ENCODE results near the gene TOM1L2.
A peak's percentile ranks its signal among the peaks of the same experiment; 100 is the strongest.

Gene TOM1L2

DNA sequence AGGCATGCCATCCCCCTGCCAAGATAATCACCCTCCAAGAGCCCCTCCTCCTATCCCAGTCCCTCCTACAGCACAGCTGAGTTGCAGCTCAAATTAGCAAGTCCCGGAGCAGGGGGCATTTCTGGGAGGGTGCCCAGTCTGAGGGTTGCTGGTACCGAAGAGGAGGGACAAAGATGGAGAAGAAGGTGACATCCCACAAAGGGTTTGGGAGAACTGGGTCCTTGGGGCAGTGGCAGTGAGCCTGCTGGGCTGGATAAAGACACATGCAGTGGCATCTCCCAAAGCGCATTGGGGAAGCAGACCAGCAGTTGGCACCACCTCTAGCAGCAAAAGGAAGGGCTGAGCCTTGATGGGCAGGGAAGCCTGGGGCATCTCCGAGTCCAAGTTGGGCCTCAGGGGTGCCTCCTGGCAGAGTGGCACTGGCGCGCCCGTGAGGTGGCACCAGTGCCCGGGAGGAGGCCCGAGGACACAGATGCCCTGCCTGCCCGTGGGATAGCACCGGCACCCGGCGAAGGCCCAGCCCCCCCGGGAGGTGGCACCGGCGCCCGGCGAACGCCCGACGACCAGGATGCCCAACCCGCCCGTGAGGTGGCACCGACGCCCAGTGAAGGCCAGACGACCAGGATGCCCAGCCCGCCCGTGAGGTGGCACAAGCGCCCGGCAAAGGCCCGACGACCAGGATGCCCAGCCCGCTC, 622 bp downstream of the TOM1L2 start:
- H3K9me3 ChIP-seq = no peaks in the 10 kb centered on the region
- H3K27me3 ChIP-seq = no peaks in the 10 kb centered on the region
- peak overlapping the region; percentile 60 for H3K4me3 ChIP-seq (ENCODE audit: low read depth, low read length)
- H3K4me1 ChIP-seq = no peaks in the 10 kb centered on the region
- DNase-seq = no peak
- TF ChIP-seq, protein P1, sequence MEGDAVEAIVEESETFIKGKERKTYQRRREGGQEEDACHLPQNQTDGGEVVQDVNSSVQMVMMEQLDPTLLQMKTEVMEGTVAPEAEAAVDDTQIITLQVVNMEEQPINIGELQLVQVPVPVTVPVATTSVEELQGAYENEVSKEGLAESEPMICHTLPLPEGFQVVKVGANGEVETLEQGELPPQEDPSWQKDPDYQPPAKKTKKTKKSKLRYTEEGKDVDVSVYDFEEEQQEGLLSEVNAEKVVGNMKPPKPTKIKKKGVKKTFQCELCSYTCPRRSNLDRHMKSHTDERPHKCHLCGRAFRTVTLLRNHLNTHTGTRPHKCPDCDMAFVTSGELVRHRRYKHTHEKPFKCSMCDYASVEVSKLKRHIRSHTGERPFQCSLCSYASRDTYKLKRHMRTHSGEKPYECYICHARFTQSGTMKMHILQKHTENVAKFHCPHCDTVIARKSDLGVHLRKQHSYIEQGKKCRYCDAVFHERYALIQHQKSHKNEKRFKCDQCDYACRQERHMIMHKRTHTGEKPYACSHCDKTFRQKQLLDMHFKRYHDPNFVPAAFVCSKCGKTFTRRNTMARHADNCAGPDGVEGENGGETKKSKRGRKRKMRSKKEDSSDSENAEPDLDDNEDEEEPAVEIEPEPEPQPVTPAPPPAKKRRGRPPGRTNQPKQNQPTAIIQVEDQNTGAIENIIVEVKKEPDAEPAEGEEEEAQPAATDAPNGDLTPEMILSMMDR (IDR thresholded peaks at IDR 0.05; ENCODE audit: low read depth, low read length) = no peak
- H3K36me3 ChIP-seq = no peaks in the 10 kb centered on the region

GRCh38 chr17:17970699-17971430, 1.3 kb downstream of the TOM1L2 start:
- no peaks in the 10 kb centered on the region for H3K9me3 ChIP-seq
- no peaks in the 10 kb centered on the region for H3K27me3 ChIP-seq
- TF ChIP-seq, protein P1 (IDR thresholded peaks at IDR 0.05; ENCODE audit: low read depth, low read length) = no peak
- H3K4me3 ChIP-seq (ENCODE audit: low read depth, low read length) = peak overlapping the region; percentile 60
- H3K4me1 ChIP-seq = no peaks in the 10 kb centered on the region
- DNase-seq = no peak
- H3K36me3 ChIP-seq = no peaks in the 10 kb centered on the region

- Histone ChIP-seq H3K9me3 (no peaks in the 10 kb centered on the region), H3K4me3 (ENCODE audit: low read depth, low read length) (no peak overlapping the region), H3K27me3 (no peaks in the 10 kb centered on the region), H3K36me3 (no peaks in the 10 kb centered on the region), H3K4me1 (no peaks in the 10 kb centered on the region)
- no peak for DNase-seq
- TF ChIP-seq, protein P1 (IDR thresholded peaks at IDR 0.05; ENCODE audit: low read depth, low read length) = no peak
These were observed 5.8 kb downstream of the TOM1L2 start for GRCh38 chr17:17966399-17966798.

- Histone ChIP-seq H3K9me3 (no peaks in the 10 kb centered on the region), H3K27me3 (no peaks in the 10 kb centered on the region), H3K4me1 (no peaks in the 10 kb centered on the region), H3K4me3 (ENCODE audit: low read depth, low read length) (no peak overlapping the region), H3K36me3 (no peaks in the 10 kb centered on the region)
- DNase-seq = no peak
- TF ChIP-seq, protein P1 (IDR thresholded peaks at IDR 0.05; ENCODE audit: low read depth, low read length) = no peak
These were observed 7.0 kb downstream of the TOM1L2 start for GRCh38 chr17:17965152-17965721.

GRCh38 chr17:17964710-17965109, 7.5 kb downstream of the TOM1L2 start:
- H3K27me3 ChIP-seq = no peaks in the 10 kb centered on the region
- TF ChIP-seq, protein P1 (IDR thresholded peaks at IDR 0.05; ENCODE audit: low read depth, low read length) = no peak

More at GRCh38 chr17:17964710-17965109, 7.5 kb downstream of the TOM1L2 start:
- Histone ChIP-seq H3K36me3 (no peaks in the 10 kb centered on the region), H3K4me3 (ENCODE audit: low read depth, low read length) (no peak overlapping the region), H3K9me3 (no peaks in the 10 kb centered on the region), H3K4me1 (no peaks in the 10 kb centered on the region)
- DNase-seq = no peak
